ENCODE results near the gene OTUB2. TPM values are rescaled to one million over a fixed set of nuclear protein-coding genes. Genes with fewer than 3 reads are reported as not detected.

Gene OTUB2
- total RNA-seq, 1 donor from 2014 or later: 0.27 TPM

DNA sequence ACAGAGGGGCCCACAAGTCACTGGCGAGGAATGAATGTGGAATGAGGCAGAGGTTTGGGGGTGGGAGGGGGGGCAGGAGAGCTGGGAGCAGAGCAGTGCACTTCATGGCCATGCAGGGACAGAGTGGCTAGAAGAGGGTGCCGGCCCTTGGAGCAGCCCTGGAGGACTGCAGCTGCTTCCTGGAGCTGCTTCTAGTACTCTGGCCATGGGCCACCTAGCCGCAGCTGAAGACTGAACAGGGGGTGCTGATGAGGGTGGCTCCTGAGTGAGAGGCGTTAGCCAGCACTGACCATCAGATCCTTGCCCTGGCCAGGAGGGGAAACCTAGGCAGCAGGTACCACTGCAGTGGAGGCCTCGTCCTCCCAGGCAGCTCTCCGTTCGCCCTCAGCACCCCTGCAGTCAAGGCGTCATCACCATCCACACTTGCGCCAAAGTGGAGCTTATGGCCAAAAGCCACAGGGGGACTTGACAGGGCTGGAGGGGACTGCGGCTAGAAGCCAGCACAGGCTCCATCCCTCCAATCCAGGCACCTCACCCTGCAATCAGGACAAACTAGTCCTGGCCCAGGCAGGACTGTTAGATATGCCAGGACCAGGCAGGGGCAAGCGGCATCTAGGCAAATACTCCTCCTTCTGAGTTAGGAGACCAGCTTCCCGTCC lies 16.4 kb downstream of the OTUB2 start:
- H3K27ac ChIP-seq (replicated peaks): peak overlapping the region; percentile 85
- no peaks in the 10 kb centered on the region for H3K27me3 ChIP-seq (ENCODE audit: low read depth)
- peaks cover 29% of the 10 kb centered on the region for H3K4me1 ChIP-seq
- intact Hi-C loops (cut with micrococcal nuclease): no loop called here
- peak overlapping the region; percentile 27 for H3K4me3 ChIP-seq
- DNase-seq: no peak
- no peaks in the 10 kb centered on the region for H3K9me3 ChIP-seq (replicated peaks)
- TF ChIP-seq, protein P1, sequence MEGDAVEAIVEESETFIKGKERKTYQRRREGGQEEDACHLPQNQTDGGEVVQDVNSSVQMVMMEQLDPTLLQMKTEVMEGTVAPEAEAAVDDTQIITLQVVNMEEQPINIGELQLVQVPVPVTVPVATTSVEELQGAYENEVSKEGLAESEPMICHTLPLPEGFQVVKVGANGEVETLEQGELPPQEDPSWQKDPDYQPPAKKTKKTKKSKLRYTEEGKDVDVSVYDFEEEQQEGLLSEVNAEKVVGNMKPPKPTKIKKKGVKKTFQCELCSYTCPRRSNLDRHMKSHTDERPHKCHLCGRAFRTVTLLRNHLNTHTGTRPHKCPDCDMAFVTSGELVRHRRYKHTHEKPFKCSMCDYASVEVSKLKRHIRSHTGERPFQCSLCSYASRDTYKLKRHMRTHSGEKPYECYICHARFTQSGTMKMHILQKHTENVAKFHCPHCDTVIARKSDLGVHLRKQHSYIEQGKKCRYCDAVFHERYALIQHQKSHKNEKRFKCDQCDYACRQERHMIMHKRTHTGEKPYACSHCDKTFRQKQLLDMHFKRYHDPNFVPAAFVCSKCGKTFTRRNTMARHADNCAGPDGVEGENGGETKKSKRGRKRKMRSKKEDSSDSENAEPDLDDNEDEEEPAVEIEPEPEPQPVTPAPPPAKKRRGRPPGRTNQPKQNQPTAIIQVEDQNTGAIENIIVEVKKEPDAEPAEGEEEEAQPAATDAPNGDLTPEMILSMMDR (IDR thresholded peaks at IDR 0.05; ENCODE audit: borderline replicate concordance): no peak
- peaks cover 20% of the 10 kb centered on the region for H3K36me3 ChIP-seq

DNA sequence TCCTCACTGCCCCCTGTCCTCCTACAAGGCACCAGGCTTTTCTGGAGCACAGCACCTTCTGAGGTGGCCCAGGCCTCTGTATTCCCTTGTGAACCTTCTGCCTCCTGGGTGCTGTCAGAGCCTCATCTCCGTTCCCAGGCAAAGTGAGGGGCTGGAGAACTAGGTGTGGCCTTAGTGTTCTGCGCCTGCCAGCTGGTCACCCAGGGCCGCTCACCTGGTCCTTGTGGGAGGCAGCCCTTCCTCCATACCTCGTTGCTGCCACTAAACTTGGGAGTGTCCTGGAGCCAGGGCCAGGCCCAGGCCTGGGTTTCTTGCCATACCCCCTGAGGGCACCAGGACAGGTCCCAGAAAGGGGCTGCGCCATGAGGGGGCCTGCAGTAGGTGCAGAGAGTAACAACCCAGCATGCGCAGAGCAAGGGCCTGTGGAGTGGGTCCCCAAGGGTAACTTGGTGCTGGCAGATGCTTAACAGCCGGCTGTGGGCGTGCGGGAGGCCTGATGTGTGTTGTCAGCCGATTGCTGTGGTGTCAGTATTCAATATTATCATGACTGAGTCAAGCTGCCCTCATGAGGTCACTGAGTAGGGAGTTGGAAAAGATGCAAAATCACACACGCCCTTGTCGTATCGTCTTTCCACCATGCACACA lies 17.1 kb downstream of the OTUB2 start:
- peaks cover 27% of the 10 kb centered on the region for H3K36me3 ChIP-seq
- H3K27ac ChIP-seq (replicated peaks): peak overlapping the region; percentile 85

DNA sequence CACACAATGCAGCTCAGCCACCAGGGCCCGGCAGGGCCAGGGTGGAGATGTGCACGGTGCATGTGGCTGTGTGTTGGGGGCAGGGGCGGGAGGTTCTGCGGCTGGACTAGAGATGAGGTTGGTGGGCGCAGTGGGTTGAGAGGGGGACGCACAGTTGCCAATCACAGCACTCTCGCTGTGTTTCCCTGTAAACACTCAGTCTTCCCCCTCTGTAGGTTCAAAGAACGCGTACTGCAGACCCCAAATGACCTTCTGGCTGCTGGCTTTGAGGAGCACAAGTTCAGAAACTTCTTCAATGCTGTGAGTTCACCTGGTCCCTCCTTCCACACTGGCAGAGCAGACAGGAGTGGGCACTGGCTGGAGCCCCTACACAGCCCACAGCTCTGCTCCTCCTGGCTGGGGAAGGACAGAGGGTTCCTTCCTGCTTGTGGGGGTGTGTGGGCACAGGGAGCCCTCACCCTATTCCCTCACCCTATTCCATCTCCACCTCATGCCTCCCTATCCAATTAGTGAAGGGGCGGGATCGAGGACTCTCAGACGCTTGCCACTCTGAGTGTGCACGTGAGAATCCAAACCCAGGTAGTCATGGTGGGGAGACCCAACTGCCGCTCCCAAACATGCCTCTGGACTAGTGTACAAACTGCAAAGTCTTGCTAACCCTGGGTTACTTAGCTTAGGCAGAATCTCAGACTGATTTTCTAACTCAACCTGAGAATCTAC lies 17.8 kb downstream of the OTUB2 start:
- no peaks in the 10 kb centered on the region for H3K27me3 ChIP-seq (ENCODE audit: low read depth)
- TF ChIP-seq, protein P1 (IDR thresholded peaks at IDR 0.05; ENCODE audit: borderline replicate concordance): no peak
- no peaks in the 10 kb centered on the region for H3K9me3 ChIP-seq (replicated peaks)
- intact Hi-C loops (cut with micrococcal nuclease): no loop called here
- H3K4me3 ChIP-seq: no peak overlapping the region
- no peak for DNase-seq
- peaks cover 34% of the 10 kb centered on the region for H3K4me1 ChIP-seq
- no peak overlapping the region for H3K27ac ChIP-seq (replicated peaks)
- peaks cover 34% of the 10 kb centered on the region for H3K36me3 ChIP-seq

More for the DNA sequence above, 17.1 kb downstream of the OTUB2 start:
- no peak overlapping the region for H3K4me3 ChIP-seq
- TF ChIP-seq, protein P1 (IDR thresholded peaks at IDR 0.05; ENCODE audit: borderline replicate concordance): no peak
- no peaks in the 10 kb centered on the region for H3K27me3 ChIP-seq (ENCODE audit: low read depth)
- intact Hi-C loops (cut with micrococcal nuclease): no loop called here
- H3K9me3 ChIP-seq (replicated peaks): no peaks in the 10 kb centered on the region
- peaks cover 29% of the 10 kb centered on the region for H3K4me1 ChIP-seq
- DNase-seq: no peak

DNA sequence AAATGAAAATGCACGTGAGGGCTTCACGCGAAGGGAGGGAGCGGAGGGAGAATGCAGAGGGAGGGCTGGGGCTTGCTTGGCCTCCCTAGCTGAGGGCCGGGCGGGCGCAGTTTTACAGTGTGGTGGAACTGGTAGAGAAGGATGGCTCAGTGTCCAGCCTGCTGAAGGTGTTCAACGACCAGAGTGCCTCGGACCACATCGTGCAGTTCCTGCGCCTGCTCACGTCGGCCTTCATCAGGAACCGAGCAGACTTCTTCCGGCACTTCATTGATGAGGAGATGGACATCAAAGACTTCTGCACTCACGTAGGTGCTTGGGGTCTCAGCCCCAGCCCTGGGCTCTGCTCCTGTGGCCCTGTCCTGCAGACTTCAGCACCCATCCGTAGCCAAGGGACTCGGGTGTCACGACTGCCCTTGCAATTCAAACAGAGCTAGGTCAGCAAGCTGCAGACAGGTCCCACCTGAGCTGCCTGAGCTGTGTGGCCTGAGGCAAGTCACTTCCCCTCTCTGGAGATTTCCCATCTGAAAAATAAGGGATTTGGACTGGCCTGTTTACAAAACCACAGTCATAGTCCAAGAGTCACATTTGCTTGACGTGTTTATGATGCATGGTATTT lies 18.4 kb downstream of the OTUB2 start:
- intact Hi-C loops (cut with micrococcal nuclease): no loop called here
- Histone ChIP-seq H3K4me3 (no peak overlapping the region), H3K27ac (replicated peaks) (no peak overlapping the region), H3K9me3 (replicated peaks) (no peaks in the 10 kb centered on the region), H3K36me3 (peaks cover 41% of the 10 kb centered on the region), H3K4me1 (peaks cover 40% of the 10 kb centered on the region), H3K27me3 (ENCODE audit: low read depth) (no peaks in the 10 kb centered on the region)
- no peak for DNase-seq
- TF ChIP-seq, protein P1 (IDR thresholded peaks at IDR 0.05; ENCODE audit: borderline replicate concordance): no peak

DNA sequence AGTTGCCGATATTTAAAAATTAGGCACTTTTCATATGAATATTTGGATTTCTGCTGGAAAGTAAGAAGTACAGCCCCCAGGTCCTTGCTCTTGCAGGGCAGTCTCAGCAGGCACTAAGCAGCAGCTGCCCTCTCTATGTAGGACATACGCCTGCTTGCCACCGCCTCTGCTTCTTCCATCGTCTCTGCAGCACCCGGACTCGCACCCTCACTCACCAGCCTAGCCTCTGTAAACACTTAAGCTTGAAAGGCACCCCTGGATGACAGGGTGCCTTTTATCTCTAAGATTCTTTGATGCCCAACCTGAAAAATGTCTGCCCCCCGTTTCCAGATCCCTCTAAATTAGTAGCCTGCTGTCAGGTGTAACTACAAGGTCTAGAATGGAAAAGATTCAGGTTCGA lies 19.0 kb downstream of the OTUB2 start:
- Histone ChIP-seq H3K9me3 (replicated peaks) (no peaks in the 10 kb centered on the region), H3K36me3 (peaks cover 46% of the 10 kb centered on the region), H3K4me1 (peaks cover 45% of the 10 kb centered on the region), H3K27me3 (ENCODE audit: low read depth) (no peaks in the 10 kb centered on the region), H3K4me3 (no peak overlapping the region), H3K27ac (replicated peaks) (no peak overlapping the region)
- no peak for DNase-seq
- intact Hi-C loops (cut with micrococcal nuclease): no loop called here
- TF ChIP-seq, protein P1 (IDR thresholded peaks at IDR 0.05; ENCODE audit: borderline replicate concordance): no peak
